GM19025 (cell line): ENCODE results near the gene MRPS11.
"Not testable (repeated sequence)": the region's sequence is repeated elsewhere in the genome, so short reads cannot be mapped to it uniquely, and the experiment has no call there.

ENCODE experiments used
- ATAC-seq: cut with Tn5 transposase; IDR thresholded peaks from one replicate; pipeline ENCODE4 v1.9.1; 2021; ENCODE audit warnings: mild to moderate bottlenecking, low read depth, moderate library complexity; ENCODE audit not compliant: unreplicated experiment

MRPS11 gene

DNA sequence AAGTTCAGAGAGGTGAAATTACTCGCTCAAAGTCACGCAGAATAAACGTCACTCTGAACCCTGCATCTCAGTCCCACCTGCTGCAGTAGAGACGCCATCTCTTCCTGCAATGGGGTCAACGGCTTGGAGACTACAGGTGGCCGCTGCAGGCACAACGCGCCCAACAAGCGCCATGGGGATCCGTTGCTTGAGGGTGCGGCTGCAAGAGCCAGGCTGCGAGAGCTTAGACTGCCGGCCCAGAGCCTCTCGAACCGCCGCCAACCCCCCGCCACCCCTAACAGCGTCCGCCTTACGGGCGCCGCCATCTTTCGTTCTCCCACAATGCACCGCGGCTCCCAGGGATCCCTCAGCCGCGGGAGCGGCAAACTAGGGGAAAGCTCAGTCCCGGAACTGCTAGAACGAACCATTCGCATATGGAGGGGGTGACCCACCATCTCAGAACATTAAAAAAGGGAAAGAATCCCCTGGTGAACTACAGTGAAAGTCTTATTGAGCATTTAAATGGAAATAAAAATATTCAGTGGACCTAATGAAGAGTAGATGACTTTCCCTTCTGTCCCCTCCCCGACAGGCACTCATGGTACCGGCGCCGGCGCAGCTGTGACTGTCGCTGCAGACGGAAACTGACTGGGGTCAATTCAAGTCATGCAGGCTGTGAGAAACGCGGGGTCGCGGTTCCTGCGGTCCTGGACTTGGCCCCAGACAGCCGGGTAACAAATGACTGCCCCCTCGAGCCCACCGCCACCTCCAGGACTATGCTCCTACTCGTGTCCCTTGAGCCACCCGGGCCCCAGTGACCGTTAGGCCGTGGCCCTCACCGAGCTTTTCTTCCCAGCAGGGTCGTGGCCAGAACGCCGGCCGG is at the start of gene MRPS11, which contains the start of gene MRPL46:
Gene MRPS11 (plus strand): TSS at position 636 of the 862 bp plus-strand sequence. CDS start 10 bp downstream, at position 646.
Gene MRPL46 (minus strand): TSS at position 316 of the 862 bp plus-strand sequence. CDS start 11 bp downstream, at position 305.
- ATAC-seq: peak; percentile 88

DNA sequence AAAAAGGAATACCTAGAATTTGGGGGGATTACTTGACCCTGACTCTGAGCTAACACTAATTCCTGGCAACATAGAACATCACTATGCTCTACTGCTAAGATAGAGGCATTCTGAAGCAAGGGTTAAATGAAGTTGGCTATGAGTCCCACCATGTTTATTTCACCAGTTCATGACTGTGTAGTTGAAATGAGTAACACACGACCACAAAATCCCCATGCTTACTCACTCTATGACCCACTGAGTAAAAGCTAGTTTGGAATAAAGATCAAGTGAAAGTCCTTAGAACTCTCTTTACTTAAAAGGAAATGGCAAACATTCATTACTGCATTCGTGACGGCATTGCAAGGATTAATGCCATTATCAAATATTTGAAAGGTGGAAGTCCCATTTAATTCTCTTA is 47.7 kb upstream of the MRPS11 start:
- peak; percentile 51 for ATAC-seq

DNA sequence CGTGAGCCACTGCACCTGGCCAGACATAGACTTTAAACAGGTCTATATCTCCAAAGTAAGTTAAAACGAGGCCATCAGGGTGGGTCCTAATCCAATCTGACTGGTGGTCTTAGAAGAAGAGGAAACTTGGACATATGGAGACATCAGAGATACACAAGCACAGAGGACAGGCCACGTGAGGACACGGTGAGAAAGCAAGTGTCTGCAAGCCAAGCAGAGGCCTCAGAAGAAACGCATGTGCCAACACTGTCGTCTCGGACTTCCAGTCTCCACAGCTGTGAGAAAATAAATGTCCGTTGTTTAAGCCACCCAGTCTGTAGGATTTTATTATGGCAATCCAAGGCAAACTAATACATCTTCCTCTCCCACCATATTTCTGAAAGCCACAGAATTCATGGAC is 44.2 kb upstream of the MRPS11 start:
- no peak for ATAC-seq

DNA sequence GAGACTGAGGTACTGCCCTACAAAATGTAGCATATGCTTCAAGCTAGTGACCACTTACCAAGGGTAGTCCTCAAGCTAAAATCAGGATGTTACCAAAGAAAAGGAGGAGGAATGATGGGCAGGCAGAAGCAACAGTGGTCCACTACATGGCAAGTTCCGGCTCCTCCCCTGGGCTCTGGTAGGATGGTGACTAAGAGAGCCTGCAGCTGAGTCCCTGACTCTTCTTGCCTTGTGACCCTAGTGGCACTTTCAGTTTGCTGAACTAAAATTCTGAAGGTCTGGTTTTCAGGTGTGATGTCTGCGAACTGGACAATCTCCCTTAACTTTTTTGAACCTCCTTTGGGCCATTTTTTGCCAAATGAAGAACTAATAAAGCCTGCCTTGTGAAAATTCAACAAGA is 41.2 kb upstream of the MRPS11 start:
- ATAC-seq: no peak

DNA sequence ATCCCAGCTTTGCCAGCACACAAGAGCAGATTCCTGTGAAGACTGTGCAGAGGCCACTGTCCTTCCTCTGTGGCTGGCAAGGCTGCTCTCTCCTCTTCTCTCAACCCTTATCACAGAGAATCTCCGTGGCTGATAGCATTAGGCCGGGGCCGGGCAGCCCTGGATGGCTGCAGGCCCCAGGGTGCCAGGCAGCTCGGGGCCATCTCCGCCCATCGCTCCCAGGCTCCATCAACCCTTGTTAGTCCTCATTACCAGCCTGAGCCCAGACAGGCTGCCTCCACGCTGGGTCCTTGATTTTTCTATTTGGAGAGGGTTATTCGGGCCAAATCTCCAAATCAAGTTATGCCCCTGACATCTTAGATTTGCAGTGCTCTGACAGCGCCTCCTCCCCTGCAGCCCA is 39.5 kb upstream of the MRPS11 start:
- no peak for ATAC-seq

DNA sequence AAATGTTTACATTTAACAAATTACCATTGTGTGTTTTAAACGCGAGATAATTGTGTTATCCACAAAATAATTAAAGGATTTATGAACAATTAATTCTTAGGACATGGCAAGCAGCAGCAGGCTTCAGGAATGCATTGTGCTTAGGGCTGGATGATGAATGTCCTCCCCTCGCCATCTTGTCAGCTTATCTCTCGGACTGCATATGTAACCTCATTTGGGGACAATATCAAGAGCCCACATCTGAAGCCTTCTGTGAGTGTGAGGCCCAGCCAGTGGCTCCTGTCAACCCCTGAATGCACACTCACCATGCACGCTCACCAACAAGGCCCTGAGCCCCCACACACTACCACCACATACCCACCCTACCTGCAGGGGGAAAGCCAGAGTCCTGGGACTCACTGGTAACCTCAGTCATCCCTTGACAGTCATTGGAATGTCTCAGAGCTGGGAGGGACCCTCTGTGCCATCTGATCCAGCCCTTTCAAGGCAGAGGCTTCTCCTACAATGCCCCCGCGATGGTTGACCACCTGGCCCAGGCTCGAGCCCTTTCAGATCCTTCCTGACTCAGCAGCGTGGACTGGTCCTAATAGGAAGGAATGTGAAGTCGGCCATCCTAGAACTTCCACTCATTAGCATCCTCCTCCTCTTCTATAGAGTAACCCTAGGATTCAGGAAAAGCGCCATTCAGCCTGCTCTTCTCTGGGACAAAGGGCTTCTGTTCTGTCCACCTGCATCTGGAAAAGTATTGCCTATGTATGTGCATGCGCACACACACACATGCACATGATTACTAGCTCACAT is 38.5 kb upstream of the MRPS11 start:
- no peak for ATAC-seq

DNA sequence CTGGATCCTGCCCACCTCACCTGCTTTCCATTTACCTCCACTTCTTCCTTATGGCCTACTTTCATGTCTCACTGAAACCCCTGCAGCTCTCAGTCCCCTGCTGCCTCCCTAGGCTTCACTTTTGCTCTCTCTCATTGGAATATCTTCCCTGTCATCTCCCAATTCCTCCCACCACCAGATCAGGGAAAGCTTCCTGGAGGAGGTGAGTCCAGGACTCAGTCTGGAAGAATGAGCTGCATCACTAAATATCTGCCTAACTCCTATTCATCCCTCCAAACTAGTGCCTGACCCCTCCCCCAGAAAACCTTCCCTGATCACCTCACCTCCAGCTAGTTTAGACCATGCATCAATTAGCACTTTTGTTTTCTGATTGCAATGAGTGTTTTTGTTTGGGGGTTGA is 37.5 kb upstream of the MRPS11 start:
- no peak for ATAC-seq

DNA sequence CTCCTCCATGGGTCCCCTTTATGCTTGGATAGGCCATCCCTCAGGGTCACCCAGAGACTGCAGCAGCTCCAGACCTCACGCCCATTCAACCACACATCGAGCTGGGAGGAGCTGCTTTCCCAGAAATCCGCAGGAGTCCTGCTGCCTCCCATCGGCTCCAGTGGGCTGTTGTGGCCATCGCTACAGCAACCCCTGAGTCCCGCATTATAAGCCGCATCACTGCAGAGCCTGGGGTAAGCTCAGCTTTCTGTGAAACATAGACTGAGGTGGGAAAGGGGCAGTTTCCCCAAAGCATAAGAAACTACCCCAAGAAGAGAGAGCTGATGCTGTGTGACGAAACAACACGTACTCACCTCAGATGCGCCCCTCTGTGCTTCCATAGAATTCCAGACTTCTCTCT is 36.1 kb upstream of the MRPS11 start:
- no peak for ATAC-seq

DNA sequence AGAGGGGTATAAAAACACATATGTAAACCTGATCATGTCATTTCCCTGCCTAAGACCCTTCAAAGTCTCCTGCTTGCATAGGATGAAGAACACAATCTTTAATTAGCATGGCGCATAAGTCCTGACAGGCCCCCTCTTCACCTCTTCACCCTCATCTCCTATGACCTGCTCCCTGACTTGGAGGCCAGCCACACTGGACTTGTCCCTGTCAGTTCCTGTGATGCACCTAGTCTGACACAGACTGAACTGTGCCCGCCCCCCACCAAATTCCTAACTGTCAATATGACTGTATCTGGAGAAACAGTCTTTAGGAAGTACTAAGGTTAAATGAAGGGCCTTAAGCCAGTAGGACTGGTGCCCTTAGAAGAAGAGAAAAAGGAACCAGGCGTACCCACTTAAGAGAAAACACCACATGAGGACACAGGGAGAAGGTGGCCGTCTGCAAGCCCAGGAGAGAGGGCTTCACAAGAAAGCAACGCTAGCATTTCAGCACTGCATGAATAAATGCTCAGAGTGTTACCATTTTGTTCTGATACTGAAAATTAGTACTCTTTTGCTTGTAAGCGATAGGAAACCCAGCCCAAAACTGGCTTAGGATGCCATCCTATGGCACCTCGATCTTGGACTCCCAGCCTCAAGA is 34.3 kb upstream of the MRPS11 start:
- ATAC-seq: no peak

DNA sequence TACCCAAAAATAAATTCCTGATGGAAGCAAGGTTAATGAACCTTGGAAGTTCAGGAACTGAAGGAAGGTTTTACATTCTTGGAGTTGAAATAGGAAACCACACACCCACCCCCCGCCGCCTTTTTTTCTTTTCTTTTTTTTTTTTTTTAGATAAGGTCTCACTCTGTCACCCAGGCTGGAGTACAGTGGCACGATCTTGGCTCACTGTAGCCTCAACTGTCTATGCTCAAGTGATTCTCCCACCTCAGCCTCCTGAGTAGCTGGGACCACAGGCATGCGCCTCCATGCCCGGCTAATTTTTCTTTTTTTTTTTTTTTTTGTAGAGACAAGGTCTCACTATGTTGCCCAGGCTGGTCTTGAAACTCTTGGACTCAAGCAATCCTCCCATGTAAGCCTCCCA is 33.4 kb upstream of the MRPS11 start:
- ATAC-seq: not testable (repeated sequence)

DNA sequence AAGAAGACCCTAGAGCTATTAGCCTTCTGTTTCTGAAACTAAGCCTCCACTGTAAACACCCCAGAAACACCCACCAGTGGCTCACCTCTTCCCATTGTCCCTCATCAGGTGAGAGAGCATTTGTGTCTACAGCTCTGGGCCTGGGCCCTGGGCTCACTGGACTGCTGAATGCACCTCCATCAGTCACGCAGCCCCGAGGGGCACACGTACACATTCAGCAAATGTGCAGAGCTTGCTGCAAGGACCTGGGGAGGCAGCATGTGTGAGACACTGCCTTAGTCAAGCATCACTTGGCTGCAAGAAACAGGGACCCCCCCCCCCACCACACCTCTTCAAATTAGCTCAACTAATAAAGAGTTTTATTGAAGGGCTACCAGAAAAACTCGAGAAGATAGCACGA is 29.3 kb upstream of the MRPS11 start:
- ATAC-seq: no peak

DNA sequence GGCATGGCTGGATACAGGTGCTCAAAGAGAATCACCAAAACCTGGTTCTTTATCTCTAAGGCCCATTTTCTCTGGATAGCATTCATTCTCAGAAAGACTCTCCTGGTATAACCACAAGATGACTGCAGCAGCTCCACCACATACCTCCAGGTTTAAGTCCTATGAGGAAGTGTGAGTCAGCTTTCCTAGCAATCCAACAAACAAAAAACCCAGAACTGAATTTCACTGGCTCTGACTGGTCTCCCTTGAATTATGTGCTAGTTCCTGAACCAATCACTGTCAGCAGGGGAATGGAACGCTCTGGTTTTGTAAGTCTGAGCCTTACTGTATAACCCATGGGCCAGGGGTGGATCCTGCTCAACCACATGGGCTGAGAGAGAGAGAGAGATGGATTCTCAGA is 27.5 kb upstream of the MRPS11 start:
- ATAC-seq: no peak

DNA sequence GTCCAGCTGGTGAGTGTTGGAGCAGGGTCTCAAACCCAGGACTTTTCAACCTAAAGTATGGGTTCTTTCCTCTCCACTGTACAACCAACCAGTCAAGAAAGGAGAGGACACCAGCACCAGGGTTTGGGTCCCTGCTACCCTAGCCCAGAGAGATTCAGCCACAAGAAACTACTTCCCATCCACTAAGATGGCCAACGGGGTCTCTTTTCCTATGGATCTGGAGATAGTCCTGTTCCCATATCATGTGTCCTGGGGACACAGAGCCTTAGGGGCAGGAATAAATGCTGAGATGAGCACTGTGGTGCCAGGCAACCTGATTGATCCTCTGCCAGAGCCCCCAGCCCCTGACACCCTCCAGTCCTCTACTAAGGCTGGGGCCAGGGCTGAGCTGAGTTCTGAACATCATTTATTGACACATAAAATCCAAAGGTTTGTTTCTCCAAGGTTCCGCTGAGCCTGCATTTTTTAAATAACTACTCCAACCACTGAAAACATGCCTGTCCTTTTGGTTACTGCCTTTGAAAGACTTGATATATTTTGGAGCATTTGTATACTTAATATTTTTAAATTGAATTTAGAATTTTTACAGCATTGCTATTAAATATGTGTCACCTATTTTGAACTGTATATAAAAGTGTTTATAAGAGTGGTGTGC is 26.3 kb upstream of the MRPS11 start:
- ATAC-seq: no peak

DNA sequence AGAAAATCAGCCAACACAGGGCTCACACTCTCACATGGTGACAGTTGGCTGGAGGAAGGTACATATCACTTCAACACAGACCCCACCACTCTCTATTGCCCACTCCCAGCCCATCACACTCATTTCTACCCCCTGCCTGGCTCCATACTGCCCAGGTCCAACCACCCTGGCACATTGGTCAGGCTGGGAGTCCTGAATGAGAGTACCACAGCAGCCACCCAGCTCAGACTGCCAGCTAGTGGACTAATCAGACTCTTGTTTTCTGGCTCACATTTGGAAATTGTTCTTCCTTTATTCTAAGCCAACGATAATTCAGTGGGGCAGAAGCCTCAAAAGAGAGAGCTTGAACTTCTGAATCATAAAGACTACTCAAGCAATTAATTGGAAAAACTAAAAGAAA is 20.3 kb upstream of the MRPS11 start:
- no peak for ATAC-seq

DNA sequence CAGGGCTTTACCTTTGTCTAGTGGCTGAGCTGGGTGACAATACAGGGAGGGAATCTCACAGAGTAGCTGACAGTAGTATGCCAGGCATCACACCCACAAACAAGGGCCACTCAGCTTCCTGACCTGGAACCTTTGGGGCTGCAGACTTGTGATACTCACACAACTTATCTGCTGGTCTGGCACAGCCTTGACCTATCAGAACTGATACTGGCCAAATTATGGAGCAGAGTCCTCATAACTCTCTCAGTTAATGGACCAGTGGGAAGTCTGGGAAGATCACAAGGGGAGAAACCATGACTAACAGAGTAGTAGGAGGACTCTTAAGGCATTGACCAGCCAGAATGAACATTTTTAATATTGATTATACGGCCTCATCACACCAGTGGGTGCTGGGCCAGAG is 19.8 kb upstream of the MRPS11 start:
- no peak for ATAC-seq

DNA sequence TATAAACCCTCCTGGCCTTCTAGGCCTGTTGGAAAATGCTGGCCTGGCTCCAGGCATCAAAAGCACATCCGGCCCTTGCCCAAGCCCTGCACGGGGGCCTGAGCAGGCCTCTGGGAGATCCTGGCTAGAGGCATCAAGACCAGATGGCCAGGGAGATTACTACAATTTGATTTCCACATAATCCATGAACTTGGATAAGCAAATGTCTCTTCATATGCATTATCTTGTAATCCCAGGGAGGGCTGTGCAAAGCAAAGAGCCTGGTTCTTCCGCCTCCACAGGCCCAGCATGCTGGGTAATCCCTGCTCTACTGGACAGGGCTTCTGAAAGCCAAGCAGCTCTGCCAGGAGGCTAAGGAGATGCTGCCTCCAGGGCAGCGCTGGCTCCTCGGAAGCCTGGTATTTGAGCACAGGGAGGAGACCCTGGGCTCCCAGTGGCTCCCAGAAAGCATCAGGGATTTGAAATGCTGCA is 18.5 kb upstream of the MRPS11 start:
- no peak for ATAC-seq

DNA sequence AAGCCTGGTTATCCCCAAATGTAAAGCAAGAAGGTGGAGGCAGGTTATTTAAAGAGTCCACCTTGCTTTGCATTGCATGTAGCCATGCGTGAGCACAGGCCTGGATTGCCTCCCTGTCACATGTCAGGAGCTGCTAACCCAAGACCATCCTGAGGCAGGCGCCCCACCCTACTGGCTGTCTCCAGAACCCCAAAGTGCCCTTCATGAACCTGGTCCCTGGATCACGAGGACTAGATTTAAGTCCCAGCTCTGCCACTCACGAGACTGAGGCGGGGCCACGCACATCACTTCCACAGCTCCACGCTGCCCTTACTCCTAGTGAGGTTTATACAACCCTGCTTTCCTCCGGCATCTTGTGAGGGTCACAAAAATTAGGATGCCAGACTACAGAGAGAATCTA is 17.9 kb upstream of the MRPS11 start:
- ATAC-seq: no peak

DNA sequence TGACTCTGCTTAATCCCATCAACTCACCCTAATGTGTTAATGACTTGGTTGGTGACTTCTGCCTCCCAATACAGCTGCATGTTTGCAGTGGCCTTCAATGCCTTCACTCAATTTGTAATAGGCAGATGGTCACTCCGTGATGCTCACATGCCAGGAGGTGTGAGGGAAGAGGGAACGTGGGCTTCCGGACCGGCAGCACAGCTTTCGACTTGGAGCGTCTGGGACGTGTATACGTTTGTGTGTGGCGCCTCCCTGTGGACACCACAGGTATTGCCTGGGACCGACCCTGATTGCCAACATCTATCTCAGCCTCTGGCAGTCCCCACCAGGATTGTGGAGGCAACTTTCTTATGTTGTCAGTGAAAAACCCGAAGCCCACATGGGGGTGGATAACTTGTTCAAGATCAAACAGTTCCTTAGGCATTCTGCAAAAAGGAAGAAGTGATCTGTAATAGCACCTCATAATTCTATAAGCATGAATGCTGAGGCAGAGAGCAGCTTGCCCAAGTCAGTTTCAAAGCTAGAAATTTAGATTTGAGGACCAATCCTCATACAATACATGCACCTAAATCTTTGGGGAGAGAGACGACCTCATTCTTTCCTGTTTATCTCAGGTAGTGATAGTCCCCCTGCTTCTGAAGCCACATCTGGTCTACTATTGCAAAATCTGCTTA is 17.2 kb upstream of the MRPS11 start:
- peak; percentile 42 for ATAC-seq

DNA sequence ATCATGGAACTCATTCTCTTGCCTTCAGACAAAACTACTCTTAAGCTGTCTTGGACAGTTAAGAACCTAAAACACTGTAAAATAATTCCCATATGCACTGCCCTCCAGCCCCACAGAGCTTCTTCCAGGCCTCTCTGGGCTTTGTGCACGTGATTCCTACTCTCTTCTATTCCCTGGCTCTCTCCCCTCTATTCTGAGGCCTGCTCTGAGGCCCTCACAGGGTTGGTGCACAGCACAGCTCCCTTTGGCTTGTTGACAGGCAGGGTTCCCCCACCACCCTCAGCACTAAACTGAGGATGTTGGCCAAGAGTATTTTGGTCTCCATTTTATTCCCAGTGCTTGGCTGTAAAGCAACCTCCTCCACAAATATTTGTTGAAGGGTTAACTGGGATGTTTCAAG is 13.9 kb upstream of the MRPS11 start:
- ATAC-seq: no peak

DNA sequence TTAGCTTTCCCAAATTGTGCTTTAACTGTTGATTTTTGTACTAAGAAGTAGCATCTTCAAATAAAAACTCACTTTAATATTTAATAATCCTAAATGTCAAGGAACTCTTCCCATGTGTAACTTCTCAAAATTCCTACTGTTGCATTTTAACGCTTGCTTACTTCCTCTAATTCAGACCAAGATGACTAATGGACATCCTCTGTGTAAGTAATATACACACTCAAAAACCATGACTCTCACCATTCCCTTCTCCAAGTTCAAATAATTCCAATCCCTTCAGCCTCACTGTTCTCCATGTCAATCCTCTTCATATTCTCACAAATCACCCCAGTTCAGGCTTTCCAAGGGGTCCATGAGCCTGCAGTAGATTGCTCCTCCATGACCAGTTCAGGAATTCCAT is 13.3 kb upstream of the MRPS11 start:
- no peak for ATAC-seq
